WERI-Rb-1 (cell line): ENCODE results near the gene MTERF1.
"Not testable (repeated sequence)": the region's sequence is repeated elsewhere in the genome, so short reads cannot be mapped to it uniquely, and the experiment has no call there.

Experiments
- DNase-seq: peaks from one replicate; pipeline ENCODE4 v3.0.0-alpha.2; 2020
- H3K27ac ChIP-seq: fragments of 250-450 bp; sonication (Bioruptor Pico); 2 replicates; pipeline ENCODE4 v1.5.1; 2020; ENCODE audit warnings: mild to moderate bottlenecking, moderate library complexity
- H3K27me3 ChIP-seq: fragments of 250-450 bp; sonication (Bioruptor Pico); 2 replicates; pipeline ENCODE4 v1.5.1; 2021; ENCODE audit warnings: mild to moderate bottlenecking, low read depth, moderate library complexity; ENCODE audit not compliant: insufficient read depth, severe bottlenecking
- H3K36me3 ChIP-seq: fragments of 250-450 bp; sonication (Bioruptor Pico); 2 replicates; pipeline ENCODE4 v1.5.1; 2020; ENCODE audit warnings: mild to moderate bottlenecking, moderate library complexity
- H3K4me3 ChIP-seq: 2 replicates; pipeline ENCODE4 v1.5.1; 2011; ENCODE audit warnings: low read depth, mild to moderate bottlenecking, control low read depth, low read length
- H3K9me3 ChIP-seq: fragments of 250-450 bp; sonication (Bioruptor Pico); 2 replicates; pipeline ENCODE4 v1.5.1; 2021; ENCODE audit warnings: mild to moderate bottlenecking, moderate library complexity; ENCODE audit not compliant: severe bottlenecking
- TF ChIP-seq, protein P1 (sequence below): IDR thresholded peaks from 2 replicates; pipeline ENCODE4 v1.5.1; 2011; ENCODE audit warnings: low read depth, mild to moderate bottlenecking, control low read depth, inconsistent platforms, low read length

Gene MTERF1

DNA sequence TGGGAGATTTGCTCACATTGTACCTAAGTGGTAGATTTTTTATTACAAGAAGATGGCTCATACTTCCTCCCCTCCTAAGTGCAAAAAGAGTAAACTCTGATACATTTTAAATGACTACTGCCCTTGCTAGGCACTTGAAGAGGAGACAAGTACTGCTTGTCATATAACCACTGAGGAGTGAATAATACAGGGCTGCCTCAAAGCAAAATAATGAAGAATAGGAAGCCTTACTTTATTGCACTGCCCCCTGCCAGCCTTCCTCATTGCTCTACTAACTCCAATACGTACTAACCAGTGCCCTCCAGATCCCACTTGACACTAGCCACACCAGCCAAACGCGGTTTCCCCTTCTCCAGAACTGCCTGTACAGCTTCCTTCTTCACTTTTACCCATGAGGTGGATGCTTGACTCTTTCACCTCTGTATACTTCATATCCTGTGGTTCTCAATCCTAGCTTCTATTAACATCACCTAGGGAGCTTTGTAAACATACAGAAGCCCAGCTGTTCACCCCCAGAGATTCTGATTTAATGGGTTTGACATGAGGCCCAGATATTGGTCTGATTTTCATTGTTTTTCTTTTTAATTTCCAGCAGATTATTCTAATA is 11.7 kb upstream of the MTERF1 start:
- Histone ChIP-seq H3K27ac (peak overlapping the region; percentile 79), H3K4me3 (no peak overlapping the region), H3K9me3 (no peaks in the 10 kb centered on the region), H3K27me3 (no peaks in the 10 kb centered on the region), H3K36me3 (no peaks in the 10 kb centered on the region)
- DNase-seq: no peak
- TF ChIP-seq, protein P1, sequence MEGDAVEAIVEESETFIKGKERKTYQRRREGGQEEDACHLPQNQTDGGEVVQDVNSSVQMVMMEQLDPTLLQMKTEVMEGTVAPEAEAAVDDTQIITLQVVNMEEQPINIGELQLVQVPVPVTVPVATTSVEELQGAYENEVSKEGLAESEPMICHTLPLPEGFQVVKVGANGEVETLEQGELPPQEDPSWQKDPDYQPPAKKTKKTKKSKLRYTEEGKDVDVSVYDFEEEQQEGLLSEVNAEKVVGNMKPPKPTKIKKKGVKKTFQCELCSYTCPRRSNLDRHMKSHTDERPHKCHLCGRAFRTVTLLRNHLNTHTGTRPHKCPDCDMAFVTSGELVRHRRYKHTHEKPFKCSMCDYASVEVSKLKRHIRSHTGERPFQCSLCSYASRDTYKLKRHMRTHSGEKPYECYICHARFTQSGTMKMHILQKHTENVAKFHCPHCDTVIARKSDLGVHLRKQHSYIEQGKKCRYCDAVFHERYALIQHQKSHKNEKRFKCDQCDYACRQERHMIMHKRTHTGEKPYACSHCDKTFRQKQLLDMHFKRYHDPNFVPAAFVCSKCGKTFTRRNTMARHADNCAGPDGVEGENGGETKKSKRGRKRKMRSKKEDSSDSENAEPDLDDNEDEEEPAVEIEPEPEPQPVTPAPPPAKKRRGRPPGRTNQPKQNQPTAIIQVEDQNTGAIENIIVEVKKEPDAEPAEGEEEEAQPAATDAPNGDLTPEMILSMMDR: no peak

DNA sequence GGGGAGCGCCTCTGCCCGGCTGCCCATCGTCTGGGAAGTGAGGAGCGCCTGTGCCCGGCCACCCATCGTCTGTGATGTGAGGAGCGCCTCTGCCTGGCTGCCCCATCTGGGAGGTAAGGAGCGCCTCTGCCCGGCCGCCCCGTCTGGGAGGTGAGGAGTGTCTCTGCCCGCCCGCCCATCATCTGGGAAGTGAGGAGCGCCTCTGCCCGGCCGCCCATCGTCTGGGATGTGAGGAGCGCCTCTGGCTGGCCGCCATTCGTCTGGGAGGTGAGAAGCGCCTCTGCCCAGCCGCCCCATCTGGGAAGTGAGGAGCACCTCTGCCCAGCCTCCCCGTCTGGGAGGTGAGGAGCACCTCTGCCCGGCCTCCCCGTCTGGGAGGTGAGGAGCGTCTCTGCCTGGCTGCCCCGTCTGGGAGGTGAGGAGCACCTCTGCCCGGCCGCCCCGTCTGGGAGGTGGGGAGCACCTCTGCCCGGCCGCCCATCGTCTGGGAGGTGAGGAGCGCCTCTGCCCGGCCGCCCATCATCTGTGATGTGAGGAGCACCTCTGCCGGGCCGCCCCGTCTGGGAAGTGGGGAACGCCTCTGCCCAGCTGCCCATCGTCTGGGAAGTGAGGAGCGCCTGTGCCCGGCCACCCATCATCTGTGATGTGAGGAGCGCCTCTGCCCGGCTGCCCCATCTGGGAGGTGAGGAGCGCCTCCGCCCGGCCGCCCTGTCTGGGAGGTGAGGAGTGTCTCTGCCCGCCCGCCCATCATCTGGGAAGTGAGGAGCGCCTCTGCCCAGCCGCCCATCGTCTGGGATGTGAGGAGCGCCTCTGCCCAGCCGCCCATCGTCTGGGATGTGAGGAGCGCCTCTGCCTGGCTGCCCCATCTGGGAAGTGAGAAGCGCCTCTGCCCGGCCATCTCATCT is 8.0 kb upstream of the MTERF1 start:
- not testable (repeated sequence) for H3K27me3 ChIP-seq, H3K36me3 ChIP-seq, H3K27ac ChIP-seq, H3K4me3 ChIP-seq, DNase-seq, H3K9me3 ChIP-seq

DNA sequence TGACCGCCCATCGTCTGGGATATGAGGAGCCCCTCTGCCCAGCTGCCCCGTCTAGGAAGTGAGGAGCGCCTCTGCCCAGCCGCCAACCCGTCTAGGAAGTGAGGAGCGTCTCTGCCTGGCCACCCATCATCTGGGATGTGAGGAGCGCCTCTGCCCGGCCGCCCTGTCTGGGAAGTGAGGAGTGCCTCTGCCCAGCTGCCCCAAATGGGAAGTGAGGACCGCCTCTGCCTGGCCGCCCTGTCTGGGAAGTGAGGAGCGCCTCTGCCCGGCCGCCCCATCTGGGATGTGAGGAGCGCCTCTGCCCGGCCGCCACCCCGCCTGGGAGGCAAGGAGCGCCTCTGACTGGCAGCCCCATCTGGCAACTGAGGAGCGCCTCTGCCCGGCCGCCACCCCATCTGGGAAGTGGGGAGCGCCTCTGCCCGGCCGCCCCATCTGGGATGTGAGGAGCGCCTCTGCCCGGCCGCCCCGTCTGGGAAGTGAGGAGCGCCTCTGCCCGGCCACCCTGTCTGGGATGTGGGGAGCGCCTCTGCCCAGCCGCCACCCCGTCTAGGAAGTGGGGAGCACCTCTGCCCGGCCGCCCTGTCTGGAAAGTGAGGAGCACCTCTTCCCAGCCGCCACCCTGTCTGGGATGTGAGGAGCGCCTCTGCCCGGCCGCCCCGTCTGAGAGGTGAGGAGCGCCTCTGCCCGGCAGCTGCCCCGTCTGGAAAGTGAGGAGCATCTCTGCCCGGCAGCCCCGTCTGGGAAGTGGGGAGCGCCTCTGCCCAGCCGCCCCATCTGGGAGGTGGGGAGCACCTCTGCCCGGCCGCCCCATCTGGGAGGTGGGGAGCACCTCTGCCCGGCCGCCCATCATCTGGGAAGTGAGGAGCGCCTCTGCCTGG is 7.1 kb upstream of the MTERF1 start:
- H3K27ac ChIP-seq, H3K27me3 ChIP-seq, DNase-seq, H3K9me3 ChIP-seq, H3K36me3 ChIP-seq, H3K4me3 ChIP-seq: not testable (repeated sequence)

DNA sequence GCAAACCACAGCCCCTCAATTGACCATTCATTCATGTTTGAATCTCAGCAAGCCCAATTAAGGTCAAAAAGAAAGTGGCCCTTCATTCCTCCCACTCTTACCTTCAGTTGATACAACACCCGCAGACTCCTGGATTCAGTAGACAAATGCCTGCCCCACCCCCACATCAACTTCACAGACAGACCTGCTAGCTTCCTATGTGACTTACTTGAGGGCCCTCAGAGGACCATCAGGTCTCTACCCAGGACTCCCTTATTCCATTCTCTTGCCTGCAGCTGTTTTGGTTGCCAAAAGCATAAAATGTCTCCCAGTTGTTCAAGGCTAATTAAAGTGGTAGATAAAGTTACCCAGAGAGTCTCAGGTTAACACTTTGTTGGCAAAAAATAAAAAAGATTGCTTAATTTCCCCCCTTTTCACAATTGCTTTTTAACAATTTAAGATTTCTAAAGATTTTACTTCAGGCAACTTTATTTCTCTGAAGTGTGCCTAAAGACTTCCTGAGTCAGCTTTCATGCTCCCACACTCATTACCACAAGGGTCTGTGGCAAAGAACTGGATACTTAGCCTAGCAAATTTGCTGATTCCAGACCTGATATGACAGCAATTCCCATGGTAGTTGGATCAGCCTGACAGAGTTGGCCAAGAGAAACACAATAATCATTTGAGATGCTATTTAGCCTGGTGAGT is 3.3 kb upstream of the MTERF1 start:
- Histone ChIP-seq H3K4me3 (no peak overlapping the region), H3K36me3 (peaks cover 4% of the 10 kb centered on the region; the same call in 1 of the 2 replicates), H3K9me3 (peaks cover 6% of the 10 kb centered on the region), H3K27me3 (no peaks in the 10 kb centered on the region), H3K27ac (no peak overlapping the region)
- TF ChIP-seq, protein P1: no peak
- DNase-seq: no peak

DNA sequence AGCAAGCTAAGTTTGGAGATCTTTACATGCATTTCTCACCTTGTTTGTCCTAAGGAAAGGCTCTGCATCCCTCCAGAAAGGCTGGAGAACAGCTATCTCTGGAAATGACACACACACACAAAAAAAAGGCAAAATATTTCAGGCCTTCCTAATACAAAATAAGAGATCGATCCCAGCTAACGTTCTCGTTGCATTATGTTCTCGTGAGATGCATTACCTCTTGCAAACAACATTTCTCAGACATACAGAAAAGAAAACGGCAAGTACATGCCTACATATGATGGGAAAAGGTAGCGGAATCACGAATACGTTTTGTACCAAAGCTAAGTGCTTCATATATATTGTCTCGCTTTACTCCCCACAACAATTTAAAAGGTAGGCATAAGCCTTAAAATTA is 488 bp downstream of the MTERF1 start:
- peaks cover 4% of the 10 kb centered on the region for H3K36me3 ChIP-seq
- TF ChIP-seq, protein P1: no peak
- H3K9me3 ChIP-seq: no peaks in the 10 kb centered on the region
- H3K27ac ChIP-seq: peak overlapping the region; percentile 58
- peak overlapping the region; percentile 90 for H3K4me3 ChIP-seq
- DNase-seq: no peak
- no peaks in the 10 kb centered on the region for H3K27me3 ChIP-seq

DNA sequence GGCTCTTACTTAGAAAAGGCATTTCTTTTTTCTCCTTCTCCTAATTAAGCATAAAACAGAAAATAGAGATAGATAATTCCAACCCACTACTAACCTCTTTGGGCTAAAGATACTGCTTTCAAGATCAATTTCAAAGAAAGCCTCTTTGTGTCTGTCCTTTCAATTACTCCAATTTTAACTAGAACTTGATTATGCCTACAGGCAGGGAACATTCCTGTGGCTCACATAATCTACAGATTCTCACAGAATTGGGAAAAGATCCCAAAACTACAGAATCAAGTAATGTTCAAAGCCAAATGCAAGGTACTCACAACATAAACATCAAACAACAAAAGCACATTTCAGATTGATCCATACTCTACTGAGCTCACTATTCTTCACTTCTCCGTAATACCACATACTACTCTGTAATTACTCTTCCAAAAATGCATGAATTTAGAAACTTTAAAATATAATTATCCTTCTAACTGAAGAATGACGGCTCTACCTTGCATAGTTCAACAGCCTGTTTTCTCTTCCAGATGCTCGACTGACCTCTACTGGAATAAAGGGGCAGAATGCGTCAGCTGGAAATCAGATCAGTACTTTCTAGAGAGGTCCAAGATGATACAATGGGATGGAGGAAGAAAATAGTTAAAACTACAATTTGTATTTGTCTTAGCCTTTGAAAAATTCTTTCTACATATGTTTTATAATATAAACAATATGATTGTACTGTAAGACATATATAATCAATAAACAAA is 3.9 kb downstream of the MTERF1 start:
- TF ChIP-seq, protein P1: no peak
- Histone ChIP-seq H3K27ac (no peak overlapping the region), H3K9me3 (no peaks in the 10 kb centered on the region), H3K36me3 (peaks cover 4% of the 10 kb centered on the region), H3K27me3 (no peaks in the 10 kb centered on the region), H3K4me3 (no peak overlapping the region)
- no peak for DNase-seq
